ENCODE data around the gene IQGAP1.
"Not testable (repeated sequence)": the region's sequence is repeated elsewhere in the genome, so short reads cannot be mapped to it uniquely, and the experiment has no call there.

The IQGAP1 gene

DNA sequence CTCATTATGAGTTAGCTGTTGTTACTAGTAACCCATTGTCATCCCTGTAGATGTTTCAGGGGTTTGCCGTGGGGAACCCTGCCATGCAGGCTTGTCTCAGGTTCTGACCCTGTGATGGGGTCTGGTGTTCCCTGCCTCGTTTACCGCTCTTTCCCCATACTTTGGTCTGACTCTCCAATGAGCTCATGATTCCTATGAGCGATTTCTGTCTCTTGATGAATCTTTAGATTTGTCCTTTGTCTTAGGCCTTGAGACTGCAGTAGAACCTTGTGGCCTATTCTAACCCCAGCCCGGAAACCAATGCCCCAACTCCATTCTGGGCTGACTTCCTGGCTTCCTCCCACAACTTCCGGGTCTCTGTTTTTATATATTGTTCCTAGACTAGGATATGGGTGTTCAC is 11.3 kb upstream of the IQGAP1 start:
- no peak for DNase-seq

- DNase-seq = no peak
Measured at GRCh38 chr15:90379263-90379662, 8.8 kb upstream of the IQGAP1 start.

DNA sequence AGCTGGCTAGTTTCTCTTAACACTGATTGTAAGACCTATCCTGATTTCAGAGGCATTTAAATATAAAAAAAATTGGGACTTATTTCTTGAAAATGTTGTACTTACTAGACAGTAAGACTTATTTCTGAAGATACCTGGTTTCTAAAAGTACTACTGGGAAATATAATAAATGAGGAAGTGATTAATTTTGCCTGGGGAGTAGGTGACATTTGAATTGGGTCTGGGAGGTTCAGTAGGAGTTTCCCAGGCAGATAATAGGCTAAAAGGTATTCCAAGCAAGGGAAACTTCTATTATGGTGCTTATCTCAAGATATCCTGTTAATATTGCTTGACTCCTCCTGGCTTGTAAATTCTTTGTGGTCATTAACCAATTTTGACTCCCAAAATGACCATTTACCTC is 6.5 kb upstream of the IQGAP1 start:
- DNase-seq = no peak

DNA sequence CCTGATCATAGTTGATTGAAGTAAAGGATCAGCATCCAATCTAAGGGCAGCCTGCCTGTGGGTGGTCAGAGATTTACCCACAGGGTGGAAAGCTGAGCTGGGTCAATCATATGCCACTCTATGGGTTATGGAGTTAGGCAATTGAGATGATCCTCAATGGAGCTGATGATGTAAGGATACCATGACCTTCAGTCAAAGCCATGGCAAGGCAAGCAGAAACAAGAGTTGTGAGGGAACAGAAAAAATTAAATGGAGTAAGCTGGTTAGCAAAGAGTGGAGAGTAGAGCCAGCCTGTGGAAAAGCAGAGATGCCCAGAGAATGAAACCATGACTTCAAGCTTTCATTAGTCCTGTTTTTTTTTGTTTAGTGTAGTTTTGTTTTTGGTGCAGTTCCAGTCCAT is 5.7 kb upstream of the IQGAP1 start:
- DNase-seq = no peak

GRCh38 chr15:90386221-90386620 is 1.8 kb upstream of the IQGAP1 start:
- DNase-seq = no peak

- DNase-seq = peak in 20 of 56 donors; percentile 12 to 61 (median 36)
Measured at GRCh38 chr15:90388462-90389380, 679 bp downstream of the IQGAP1 start.

DNA sequence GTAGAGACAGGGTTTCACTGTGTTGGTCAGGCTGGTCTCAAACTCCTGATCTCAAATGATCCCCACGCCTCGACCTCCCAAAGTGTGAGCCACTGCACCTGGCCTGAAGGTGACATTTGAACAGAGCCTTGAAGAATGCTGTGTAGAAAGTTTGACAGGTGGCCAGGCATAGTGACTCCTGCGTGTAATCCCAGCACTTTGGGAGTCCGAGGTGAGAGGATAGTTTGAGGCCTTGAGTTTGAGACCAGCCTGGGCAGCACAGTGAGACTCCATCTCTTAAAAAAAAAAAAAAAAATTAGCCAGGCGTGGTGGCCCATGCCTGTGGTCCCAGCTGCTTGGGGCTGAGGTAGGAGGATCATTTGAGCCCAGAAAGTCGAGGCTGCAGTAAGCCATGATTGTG is 1.5 kb downstream of the IQGAP1 start:
- no peak for DNase-seq

- DNase-seq = no peak
Measured at GRCh38 chr15:90393040-90393439, 5.0 kb downstream of the IQGAP1 start.

DNA sequence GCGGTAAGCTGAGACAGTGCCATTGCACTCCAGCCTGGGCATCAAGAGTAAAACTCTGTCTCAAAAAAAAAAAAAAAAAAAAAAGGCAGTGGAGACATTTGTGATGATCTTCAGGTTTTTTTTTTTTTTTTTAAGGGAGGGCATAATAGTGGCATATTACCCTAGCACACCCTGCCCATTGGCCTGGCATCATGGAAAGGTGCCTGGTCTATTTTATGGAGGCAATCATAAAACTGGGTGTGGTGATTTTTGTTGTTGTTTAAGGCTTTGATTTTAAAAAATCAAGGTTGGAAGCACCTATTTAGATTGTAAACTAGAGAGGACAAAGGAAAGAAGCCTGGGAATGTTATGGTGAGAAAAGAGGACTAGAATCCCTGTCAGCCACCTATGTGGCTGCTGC is 6.0 kb downstream of the IQGAP1 start:
- DNase-seq = no peak

- no peak for DNase-seq
Measured at GRCh38 chr15:90394748-90395442, 6.9 kb downstream of the IQGAP1 start.

DNA sequence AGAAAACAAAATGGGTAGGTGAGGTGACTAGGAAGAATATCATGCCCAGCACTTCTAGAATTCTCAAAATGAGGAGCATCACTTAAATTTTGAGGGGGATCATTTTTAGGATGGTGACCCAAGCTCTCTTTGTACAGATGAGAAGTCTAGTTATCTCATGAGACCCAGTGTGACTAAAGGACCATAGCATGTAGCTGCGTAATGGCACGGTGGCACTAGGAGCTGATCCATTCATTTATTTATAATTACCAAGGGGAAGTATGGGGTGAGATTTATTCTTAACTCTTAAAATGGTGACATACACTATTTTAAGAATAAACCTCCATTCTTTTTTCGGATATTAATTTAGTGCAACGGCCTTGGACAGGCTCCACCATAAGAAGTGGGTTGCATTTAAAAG is 8.3 kb downstream of the IQGAP1 start:
- DNase-seq = no peak

DNA sequence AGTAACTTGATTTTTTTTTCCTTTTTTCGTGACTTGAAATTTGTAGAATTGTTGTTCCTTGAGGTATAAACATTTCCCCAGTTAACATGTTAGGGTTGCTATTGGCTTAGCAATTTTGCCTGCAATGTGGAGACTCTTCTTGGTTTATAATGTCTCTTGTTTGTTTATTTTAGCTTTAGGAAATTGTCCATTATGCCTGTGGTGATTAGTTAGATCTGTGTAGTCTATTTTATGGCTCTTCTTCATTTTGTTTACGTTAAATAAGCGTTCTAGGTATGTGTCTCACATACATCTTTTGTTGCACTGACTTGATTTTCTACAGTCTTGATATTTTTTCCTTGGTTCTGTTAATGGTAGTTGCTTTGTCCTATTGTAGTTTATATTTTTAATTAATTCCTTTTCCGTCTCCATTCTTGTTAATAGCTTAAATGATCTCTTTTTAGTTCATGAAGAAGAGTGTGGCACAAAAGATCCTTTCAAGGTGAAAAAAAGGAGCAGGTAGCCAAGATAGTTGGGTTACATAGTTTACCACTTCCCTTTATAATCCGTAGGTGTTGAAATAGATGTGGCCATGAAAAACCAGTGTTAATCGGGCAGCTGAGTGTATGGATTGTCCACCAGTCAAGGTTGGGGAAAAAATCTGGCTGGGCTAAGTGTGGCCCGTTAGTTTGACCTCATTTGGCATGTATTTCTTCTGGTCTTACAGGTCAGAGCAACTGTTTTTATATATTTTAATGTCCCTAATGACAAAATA is 12.1 kb downstream of the IQGAP1 start:
- no peak for DNase-seq

DNA sequence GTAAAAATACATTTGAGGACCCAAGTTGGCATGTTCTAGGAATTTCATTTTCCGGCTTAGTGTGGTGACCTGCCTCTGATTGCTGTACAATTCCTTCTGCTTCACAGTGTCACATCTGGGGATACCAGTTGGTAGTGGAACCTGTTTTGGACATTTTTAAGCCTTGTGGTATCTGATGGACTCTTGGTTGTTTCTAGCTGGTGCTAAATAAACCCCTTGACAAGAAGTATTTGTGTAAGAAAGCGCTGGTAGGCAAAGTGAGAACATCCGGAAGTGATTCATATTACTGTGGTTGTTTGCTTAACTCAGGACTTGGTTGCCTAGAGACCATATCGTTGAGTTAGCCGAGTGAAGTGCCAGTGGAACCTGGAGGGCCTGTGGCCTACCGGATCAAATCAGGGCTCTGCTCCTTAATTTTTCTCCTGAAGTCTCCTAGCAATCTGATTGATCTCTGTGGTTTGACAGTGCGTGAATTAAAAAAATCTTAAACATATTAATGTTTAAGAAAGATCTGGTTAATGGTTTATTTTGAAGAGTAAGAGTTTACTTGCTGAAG is 12.8 kb downstream of the IQGAP1 start:
- DNase-seq = peak in 3 of 56 donors; percentile 13 to 26 (median 14)

GRCh38 chr15:90401495-90401894 is 13.5 kb downstream of the IQGAP1 start:
- DNase-seq = no peak

DNA sequence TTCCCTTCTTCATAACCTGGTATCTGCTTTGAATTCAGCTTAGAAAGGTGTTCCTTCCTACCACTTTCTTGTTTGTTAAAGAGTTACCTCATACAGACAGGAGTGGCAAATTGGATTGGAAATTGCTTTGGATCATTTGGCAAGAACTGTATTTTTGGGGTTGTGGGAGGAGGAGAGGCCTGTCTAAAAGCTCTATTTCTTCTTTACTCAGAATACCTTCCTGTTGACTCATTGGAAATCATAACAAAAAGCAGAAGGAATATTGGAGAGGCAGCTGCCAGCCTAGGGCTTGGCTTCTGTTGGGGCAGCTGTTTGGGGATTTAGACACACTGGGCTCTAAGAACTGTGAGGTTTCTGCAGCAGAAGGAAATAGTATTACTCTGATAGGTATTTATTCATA is 14.2 kb downstream of the IQGAP1 start:
- no peak for DNase-seq

DNA sequence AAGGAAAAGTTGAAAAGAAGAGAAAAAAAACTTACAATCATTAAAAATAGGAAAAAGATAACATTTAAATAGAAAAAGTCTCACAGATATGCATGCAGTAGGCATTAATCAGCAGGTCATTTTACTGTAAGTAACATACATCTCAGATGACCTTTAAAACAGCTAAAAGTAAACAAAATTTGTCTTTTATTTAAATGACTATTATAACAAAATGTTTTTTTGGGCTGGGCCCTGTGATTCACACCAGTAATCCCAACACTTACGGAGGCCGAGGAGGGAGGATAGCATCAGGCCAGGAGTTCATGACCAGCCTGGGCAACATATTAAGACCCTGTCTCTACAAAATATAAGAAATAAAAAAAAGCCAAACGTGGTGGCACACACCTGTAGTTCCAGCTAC is 14.7 kb downstream of the IQGAP1 start:
- no peak for DNase-seq

DNA sequence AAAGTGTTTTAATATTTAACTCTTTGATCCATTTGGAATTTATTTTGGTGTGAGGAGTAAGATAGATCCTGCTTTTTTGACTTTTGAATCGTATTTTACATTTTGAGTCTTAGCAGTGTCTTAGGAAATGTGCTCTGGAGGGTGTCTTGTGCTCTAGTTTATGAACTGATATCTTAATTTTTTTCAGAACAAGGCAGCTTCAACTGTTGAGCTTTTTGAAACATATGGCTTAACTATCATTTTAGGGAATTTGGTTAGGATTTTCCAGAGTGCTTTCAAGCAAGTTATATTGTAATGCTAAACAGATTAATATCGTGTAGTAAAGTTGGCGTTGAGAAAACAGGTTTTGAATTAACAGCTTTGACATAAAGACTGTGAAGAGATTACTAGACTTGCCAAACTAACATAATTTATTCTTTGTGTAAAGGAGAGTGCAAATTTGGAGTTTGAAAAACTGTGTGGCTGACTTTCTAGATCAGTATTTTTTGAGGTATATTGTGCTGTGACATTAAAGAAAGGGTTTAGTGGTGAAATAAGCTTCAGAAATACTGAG is 17.1 kb downstream of the IQGAP1 start:
- no peak for DNase-seq

- DNase-seq = no peak
Measured at GRCh38 chr15:90407336-90407735, 19.3 kb downstream of the IQGAP1 start.

DNA sequence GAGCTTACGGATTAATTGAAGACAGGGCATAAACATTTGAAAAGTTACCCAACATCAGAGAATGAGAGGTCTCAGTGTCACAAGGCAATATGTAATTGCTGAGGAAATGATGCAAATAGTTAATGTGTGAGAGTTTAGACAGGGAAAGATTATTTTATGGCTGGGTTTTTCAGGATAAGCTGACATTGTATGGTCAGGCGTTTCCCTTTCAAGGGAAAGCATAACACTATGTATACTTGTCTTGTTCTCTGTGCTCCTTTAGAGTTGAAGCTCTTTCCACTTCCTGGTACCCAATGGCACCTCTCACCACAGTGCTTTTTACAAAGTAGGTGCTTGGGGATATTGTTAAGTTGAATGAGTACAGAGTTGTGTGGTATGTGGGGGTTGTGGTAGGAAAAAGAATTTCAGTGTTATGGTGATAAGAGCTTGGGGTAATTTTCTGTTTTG is 19.9 kb downstream of the IQGAP1 start:
- DNase-seq = no peak

GRCh38 chr15:90408657-90409056 is 20.6 kb downstream of the IQGAP1 start:
- DNase-seq = no peak

GRCh38 chr15:90409587-90409986 is 21.5 kb downstream of the IQGAP1 start:
- DNase-seq = not testable (repeated sequence)
